GM19239 (cell line): ENCODE data around the gene DCAF12.
"Not testable (repeated sequence)": the region's sequence is repeated elsewhere in the genome, so short reads cannot be mapped to it uniquely, and the experiment has no call there.

Source experiments
- DNase-seq: peaks from one replicate; pipeline ENCODE4 v3.0.0; 2011; ENCODE audit warnings: low spot score; ENCODE audit not compliant: insufficient read length
- FAIRE-seq: peaks from 2 replicates; lab custom pipeline; 2011; peaks lifted over from hg19 to GRCh38; lab: Jason Lieb, UNC

DCAF12 gene

GRCh38 chr9:34126207-34127034, at the start of gene DCAF12:
Gene DCAF12, minus strand, starts transcription at chr9:34126698. Its CDS starts 267 bp downstream, at chr9:34126431.
- DNase-seq, result peak; percentile 86
- FAIRE-seq, result peak; percentile 98

- DNase-seq, result no peak
Observed at GRCh38 chr9:34176089-34176488, 49.6 kb upstream of the DCAF12 start.

GRCh38 chr9:34171753-34172535, 45.4 kb upstream of the DCAF12 start:
- peak; percentile 87 for FAIRE-seq

More at GRCh38 chr9:34176089-34176488, 49.6 kb upstream of the DCAF12 start:
- FAIRE-seq, result no peak

GRCh38 chr9:34170237-34170991, 43.9 kb upstream of the DCAF12 start:
- FAIRE-seq (no peak), DNase-seq (no peak)

More at GRCh38 chr9:34171753-34172535, 45.4 kb upstream of the DCAF12 start:
- peak; percentile 6 for DNase-seq

GRCh38 chr9:34169125-34169524, 42.6 kb upstream of the DCAF12 start:
- no peak for FAIRE-seq
- no peak for DNase-seq

- FAIRE-seq, result no peak
Observed at GRCh38 chr9:34163434-34163833, 36.9 kb upstream of the DCAF12 start.

GRCh38 chr9:34158362-34158869, 31.9 kb upstream of the DCAF12 start:
- FAIRE-seq, result no peak
- no peak for DNase-seq

More at GRCh38 chr9:34163434-34163833, 36.9 kb upstream of the DCAF12 start:
- DNase-seq, result no peak

- no peak for DNase-seq
- no peak for FAIRE-seq
Observed at GRCh38 chr9:34157898-34158297, 31.4 kb upstream of the DCAF12 start.

- DNase-seq (no peak), FAIRE-seq (no peak)
Observed at GRCh38 chr9:34157318-34157717, 30.8 kb upstream of the DCAF12 start.

- DNase-seq (no peak), FAIRE-seq (no peak)
Observed at GRCh38 chr9:34154057-34154456, 27.6 kb upstream of the DCAF12 start.

GRCh38 chr9:34151398-34151797, 24.9 kb upstream of the DCAF12 start:
- DNase-seq, result no peak

GRCh38 chr9:34145165-34145564, 18.7 kb upstream of the DCAF12 start:
- DNase-seq (no peak), FAIRE-seq (no peak)

More at GRCh38 chr9:34151398-34151797, 24.9 kb upstream of the DCAF12 start:
- no peak for FAIRE-seq

- FAIRE-seq (no peak), DNase-seq (no peak)
Observed at GRCh38 chr9:34143116-34143515, 16.6 kb upstream of the DCAF12 start.

GRCh38 chr9:34140853-34141252, 14.4 kb upstream of the DCAF12 start:
- DNase-seq (no peak), FAIRE-seq (no peak)

- DNase-seq (no peak), FAIRE-seq (no peak)
Observed at GRCh38 chr9:34139477-34140146, 13.1 kb upstream of the DCAF12 start.

- DNase-seq, FAIRE-seq: not testable (repeated sequence)
Observed at GRCh38 chr9:34138644-34139043, 12.1 kb upstream of the DCAF12 start.

GRCh38 chr9:34134521-34134920, 8.0 kb upstream of the DCAF12 start:
- DNase-seq (no peak), FAIRE-seq (no peak)

- no peak for FAIRE-seq
- no peak for DNase-seq
Observed at GRCh38 chr9:34133436-34133949, 7.0 kb upstream of the DCAF12 start.

- FAIRE-seq (no peak), DNase-seq (no peak)
Observed at GRCh38 chr9:34131571-34131970, 5.1 kb upstream of the DCAF12 start.
